Dendritic cell treated with granulocyte-macrophage colony-stimulating factor and Interleukin-4, amounts not matched to agents 40 ng/mL and 50 ng/mL, for 4 days (primary cell): Measurements from ENCODE around the gene FTO.

Experiments used
- H3K27ac Mint-ChIP-seq: one replicate; pipeline ENCODE4 v1.8.0; 2022; ENCODE audit warnings: mild to moderate bottlenecking, mixed read lengths
- H3K27me3 Mint-ChIP-seq: one replicate; pipeline ENCODE4 v1.8.0; 2022; ENCODE audit warnings: mild to moderate bottlenecking, mixed read lengths
- H3K36me3 Mint-ChIP-seq: one replicate; pipeline ENCODE4 v1.8.0; 2022; ENCODE audit warnings: low read depth, mixed read lengths
- H3K4me1 Mint-ChIP-seq: one replicate; pipeline ENCODE4 v1.8.0; 2022; ENCODE audit warnings: low read depth, mixed read lengths
- H3K4me3 Mint-ChIP-seq: one replicate; pipeline ENCODE4 v1.8.0; 2022; ENCODE audit warnings: mild to moderate bottlenecking, moderate library complexity, mixed read lengths
- H3K9me3 Mint-ChIP-seq: one replicate; pipeline ENCODE4 v1.8.0; 2022; ENCODE audit warnings: mixed read lengths
- intact Hi-C: fragments of 100-400 bp; cut with micrococcal nuclease; formaldehyde crosslinking; loops from one replicate; pipeline ENCODE4 v1.15.0; 2022

The FTO gene

GRCh38 chr16:54156349-54156748 lies 452.4 kb downstream of the FTO start:
- Mint-ChIP-seq H3K27me3 (no peaks in the 10 kb centered on the region), H3K27ac (no peak overlapping the region), H3K4me1 (no peaks in the 10 kb centered on the region), H3K9me3 (peaks cover 31% of the 10 kb centered on the region), H3K4me3 (no peak overlapping the region), H3K36me3 (no peaks in the 10 kb centered on the region)
- intact Hi-C loops: no loop called here

- H3K27me3 Mint-ChIP-seq: no peaks in the 10 kb centered on the region
- no peaks in the 10 kb centered on the region for H3K4me1 Mint-ChIP-seq
- H3K4me3 Mint-ChIP-seq: no peak overlapping the region
- H3K9me3 Mint-ChIP-seq: peaks cover 31% of the 10 kb centered on the region
- no peak overlapping the region for H3K27ac Mint-ChIP-seq
- H3K36me3 Mint-ChIP-seq: no peaks in the 10 kb centered on the region
- intact Hi-C loops: no loop called here
Measured at GRCh38 chr16:54158986-54159385, 455.0 kb downstream of the FTO start.

GRCh38 chr16:54159490-54160080 lies 455.6 kb downstream of the FTO start:
- Mint-ChIP-seq H3K27me3 (no peaks in the 10 kb centered on the region), H3K27ac (no peak overlapping the region), H3K4me3 (no peak overlapping the region), H3K9me3 (peaks cover 27% of the 10 kb centered on the region), H3K36me3 (no peaks in the 10 kb centered on the region), H3K4me1 (no peaks in the 10 kb centered on the region)
- intact Hi-C loops: no loop called here

- no peak overlapping the region for H3K4me3 Mint-ChIP-seq
- H3K27me3 Mint-ChIP-seq: no peaks in the 10 kb centered on the region
- H3K36me3 Mint-ChIP-seq: no peaks in the 10 kb centered on the region
- H3K9me3 Mint-ChIP-seq: peaks cover 20% of the 10 kb centered on the region
- intact Hi-C loops: no loop called here
- no peaks in the 10 kb centered on the region for H3K4me1 Mint-ChIP-seq
- H3K27ac Mint-ChIP-seq: no peak overlapping the region
Measured at GRCh38 chr16:54160252-54160860, 456.4 kb downstream of the FTO start.

GRCh38 chr16:54160939-54161897 lies 457.3 kb downstream of the FTO start:
- intact Hi-C loops: no loop called here
- H3K27me3 Mint-ChIP-seq: no peaks in the 10 kb centered on the region
- H3K4me3 Mint-ChIP-seq: no peak overlapping the region
- peaks cover 11% of the 10 kb centered on the region for H3K9me3 Mint-ChIP-seq
- no peak overlapping the region for H3K27ac Mint-ChIP-seq
- no peaks in the 10 kb centered on the region for H3K4me1 Mint-ChIP-seq
- H3K36me3 Mint-ChIP-seq: no peaks in the 10 kb centered on the region

GRCh38 chr16:54163197-54163843 lies 459.4 kb downstream of the FTO start:
- intact Hi-C loops: no loop called here
- Mint-ChIP-seq H3K27me3 (no peaks in the 10 kb centered on the region), H3K4me1 (no peaks in the 10 kb centered on the region), H3K36me3 (no peaks in the 10 kb centered on the region), H3K4me3 (no peak overlapping the region), H3K9me3 (no peaks in the 10 kb centered on the region), H3K27ac (no peak overlapping the region)

- H3K27me3 Mint-ChIP-seq: no peaks in the 10 kb centered on the region
- no peak overlapping the region for H3K27ac Mint-ChIP-seq
- no peaks in the 10 kb centered on the region for H3K9me3 Mint-ChIP-seq
- no peaks in the 10 kb centered on the region for H3K36me3 Mint-ChIP-seq
- no peak overlapping the region for H3K4me3 Mint-ChIP-seq
- no peaks in the 10 kb centered on the region for H3K4me1 Mint-ChIP-seq
- intact Hi-C loops: no loop called here
Measured at GRCh38 chr16:54164789-54165173, 460.8 kb downstream of the FTO start.

GRCh38 chr16:54165174-54165911 lies 461.4 kb downstream of the FTO start:
- H3K36me3 Mint-ChIP-seq: no peaks in the 10 kb centered on the region
- intact Hi-C loops: no loop called here
- H3K27me3 Mint-ChIP-seq: no peaks in the 10 kb centered on the region

GRCh38 chr16:54165912-54166865 lies 462.2 kb downstream of the FTO start:
- intact Hi-C loops: no loop called here
- Mint-ChIP-seq H3K27me3 (no peaks in the 10 kb centered on the region), H3K4me3 (no peak overlapping the region), H3K9me3 (no peaks in the 10 kb centered on the region), H3K36me3 (no peaks in the 10 kb centered on the region), H3K27ac (no peak overlapping the region), H3K4me1 (no peaks in the 10 kb centered on the region)

More at GRCh38 chr16:54165174-54165911, 461.4 kb downstream of the FTO start:
- Mint-ChIP-seq H3K27ac (no peak overlapping the region), H3K4me3 (no peak overlapping the region), H3K4me1 (no peaks in the 10 kb centered on the region), H3K9me3 (no peaks in the 10 kb centered on the region)

GRCh38 chr16:54169112-54169511 lies 465.2 kb downstream of the FTO start:
- H3K4me1 Mint-ChIP-seq: no peaks in the 10 kb centered on the region
- intact Hi-C loops: no loop called here
- H3K4me3 Mint-ChIP-seq: no peak overlapping the region
- peaks cover 5% of the 10 kb centered on the region for H3K27me3 Mint-ChIP-seq
- no peaks in the 10 kb centered on the region for H3K36me3 Mint-ChIP-seq
- no peak overlapping the region for H3K27ac Mint-ChIP-seq
- H3K9me3 Mint-ChIP-seq: no peaks in the 10 kb centered on the region

GRCh38 chr16:54171626-54172537 lies 467.9 kb downstream of the FTO start:
- intact Hi-C loops: no loop called here
- H3K27me3 Mint-ChIP-seq: peaks cover 5% of the 10 kb centered on the region
- H3K4me3 Mint-ChIP-seq: no peak overlapping the region
- no peaks in the 10 kb centered on the region for H3K9me3 Mint-ChIP-seq
- no peak overlapping the region for H3K27ac Mint-ChIP-seq
- H3K36me3 Mint-ChIP-seq: no peaks in the 10 kb centered on the region
- peaks cover 7% of the 10 kb centered on the region for H3K4me1 Mint-ChIP-seq

- Mint-ChIP-seq H3K27ac (no peak overlapping the region), H3K4me1 (peaks cover 9% of the 10 kb centered on the region), H3K9me3 (no peaks in the 10 kb centered on the region), H3K4me3 (no peak overlapping the region), H3K36me3 (no peaks in the 10 kb centered on the region), H3K27me3 (peaks cover 5% of the 10 kb centered on the region)
- intact Hi-C loops: no loop called here
Measured at GRCh38 chr16:54173490-54173889, 469.5 kb downstream of the FTO start.
